ENCODE results near the gene SYNE4. TPM values are rescaled to one million over a fixed set of nuclear protein-coding genes. Genes with fewer than 3 reads are reported as not detected.

Gene SYNE4
- total and polyA plus RNA-seq, 7 donors: 0.21 to 0.25 (median 0.23) TPM; not detected in 3

GRCh38 chr19:35975608-35976214, 32.9 kb downstream of the SYNE4 start:
- peaks cover 0 to 17% (median 14%) of the 10 kb centered on the region in 3 donors for H3K27me3 ChIP-seq (ENCODE audit: insufficient read depth in 3 of 3, low read length in 2 of 3)
- no peaks in the 10 kb centered on the region for H3K4me1 ChIP-seq

DNA sequence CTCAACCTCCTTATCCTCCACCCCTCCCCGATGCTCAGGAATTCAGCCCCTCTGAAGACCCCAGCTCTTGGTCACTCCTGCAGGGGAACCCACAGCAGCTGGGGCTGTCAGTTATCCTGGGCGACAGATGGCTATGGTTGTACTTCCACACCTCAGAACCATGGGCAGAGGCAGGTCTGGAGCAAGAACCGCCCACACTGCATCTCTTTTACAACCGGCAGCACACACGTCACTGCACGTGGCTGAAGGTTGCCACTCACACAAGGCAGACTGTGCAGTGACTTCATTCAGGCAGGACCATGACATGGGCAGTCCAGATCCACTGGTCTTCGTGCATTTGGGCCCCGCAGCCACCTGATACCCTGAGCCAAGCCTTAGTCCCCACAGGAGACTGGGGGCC, 35.1 kb downstream of the SYNE4 start:
- H3K4me3 ChIP-seq: no peak overlapping the region
- no peak overlapping the region for H3K27ac ChIP-seq
- DNase-seq: no peak
- no peaks in the 10 kb centered on the region for H3K9me3 ChIP-seq
- 19 to 28% (median 22%) methylated on average over 8 of the region's 8 CpGs for WGBS, 3 donors
- intact Hi-C loops (cut with DNase I): no loop called here
- H3K4me1 ChIP-seq: no peaks in the 10 kb centered on the region
- no peak for ATAC-seq
- TF ChIP-seq, protein P1, sequence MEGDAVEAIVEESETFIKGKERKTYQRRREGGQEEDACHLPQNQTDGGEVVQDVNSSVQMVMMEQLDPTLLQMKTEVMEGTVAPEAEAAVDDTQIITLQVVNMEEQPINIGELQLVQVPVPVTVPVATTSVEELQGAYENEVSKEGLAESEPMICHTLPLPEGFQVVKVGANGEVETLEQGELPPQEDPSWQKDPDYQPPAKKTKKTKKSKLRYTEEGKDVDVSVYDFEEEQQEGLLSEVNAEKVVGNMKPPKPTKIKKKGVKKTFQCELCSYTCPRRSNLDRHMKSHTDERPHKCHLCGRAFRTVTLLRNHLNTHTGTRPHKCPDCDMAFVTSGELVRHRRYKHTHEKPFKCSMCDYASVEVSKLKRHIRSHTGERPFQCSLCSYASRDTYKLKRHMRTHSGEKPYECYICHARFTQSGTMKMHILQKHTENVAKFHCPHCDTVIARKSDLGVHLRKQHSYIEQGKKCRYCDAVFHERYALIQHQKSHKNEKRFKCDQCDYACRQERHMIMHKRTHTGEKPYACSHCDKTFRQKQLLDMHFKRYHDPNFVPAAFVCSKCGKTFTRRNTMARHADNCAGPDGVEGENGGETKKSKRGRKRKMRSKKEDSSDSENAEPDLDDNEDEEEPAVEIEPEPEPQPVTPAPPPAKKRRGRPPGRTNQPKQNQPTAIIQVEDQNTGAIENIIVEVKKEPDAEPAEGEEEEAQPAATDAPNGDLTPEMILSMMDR (IDR thresholded peaks at IDR 0.05): no peak
- H3K27me3 ChIP-seq (ENCODE audit: insufficient read depth in 3 of 3, low read length in 2 of 3): peaks cover 0 to 5% (median 5%) of the 10 kb centered on the region in 3 donors
- H3K36me3 ChIP-seq (ENCODE audit: insufficient read depth in 1 of 2, low read depth in 1 of 2): no peaks in the 10 kb centered on the region

More at GRCh38 chr19:35975608-35976214, 32.9 kb downstream of the SYNE4 start:
- DNase-seq: no peak
- no peak for ATAC-seq
- TF ChIP-seq, protein P1 (IDR thresholded peaks at IDR 0.05): no peak
- WGBS, 3 donors: 30 to 35% (median 33%) methylated on average over 5 of the region's 5 CpGs
- Histone ChIP-seq H3K9me3 (no peaks in the 10 kb centered on the region), H3K36me3 (ENCODE audit: insufficient read depth in 1 of 2, low read depth in 1 of 2) (no peaks in the 10 kb centered on the region), H3K4me3 (no peak overlapping the region), H3K27ac (no peak overlapping the region)
- intact Hi-C loops (cut with DNase I): no loop called here

DNA sequence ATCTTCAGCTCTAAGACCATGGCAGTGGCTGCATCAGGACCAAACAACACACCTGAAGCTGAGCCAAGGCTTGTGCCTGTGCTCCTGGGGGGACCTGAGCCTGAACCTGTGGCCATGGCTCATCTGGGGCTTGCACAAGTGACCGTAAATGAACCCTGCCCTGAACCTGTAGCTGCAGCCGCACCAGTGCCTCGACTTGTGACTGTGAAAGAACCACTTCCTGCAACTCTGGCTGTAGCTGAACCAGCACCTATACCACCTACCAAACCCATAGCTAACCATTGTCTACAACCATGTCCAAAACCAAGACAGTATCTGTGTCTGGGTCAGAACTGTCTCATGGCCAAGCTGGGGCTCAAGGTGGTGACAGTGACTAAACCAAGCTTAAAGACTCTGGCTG, 41.8 kb downstream of the SYNE4 start:
- Histone ChIP-seq H3K9me3 (no peaks in the 10 kb centered on the region), H3K36me3 (ENCODE audit: insufficient read depth in 1 of 2, low read depth in 1 of 2) (no peaks in the 10 kb centered on the region), H3K4me1 (no peaks in the 10 kb centered on the region), H3K27ac (no peak overlapping the region), H3K4me3 (no peak overlapping the region), H3K27me3 (ENCODE audit: insufficient read depth in 3 of 3, low read length in 2 of 3) (peaks cover 0 to 22% (median 0%) of the 10 kb centered on the region in 3 donors)
- 73 to 83% (median 80%) methylated on average over 3 of the region's 3 CpGs for WGBS, 3 donors
- TF ChIP-seq, protein P1 (IDR thresholded peaks at IDR 0.05): no peak
- no peak for ATAC-seq
- DNase-seq: no peak
- intact Hi-C loops (cut with DNase I): no loop called here

DNA sequence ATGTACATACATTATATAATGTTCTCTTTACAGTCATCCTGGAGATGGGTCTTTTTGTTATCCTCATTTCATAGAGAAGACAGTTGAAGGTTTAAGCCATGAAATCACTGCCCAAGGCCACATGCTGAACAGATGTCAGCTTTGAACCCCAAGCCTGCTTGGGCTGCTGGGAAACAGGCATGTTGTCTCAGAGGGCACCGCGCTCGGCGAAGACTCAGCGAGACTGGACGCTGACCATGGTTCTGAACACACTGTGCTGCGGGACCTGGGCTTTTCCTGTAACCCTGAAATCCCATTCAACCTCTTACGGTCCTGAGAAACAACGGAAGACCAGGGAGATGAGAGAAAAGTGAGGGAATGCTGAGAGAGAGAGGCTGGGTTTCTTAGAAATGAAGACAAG, 45.1 kb downstream of the SYNE4 start:
- no peak for ATAC-seq
- H3K4me1 ChIP-seq: no peaks in the 10 kb centered on the region
- no peak for DNase-seq

More for the DNA sequence above, 45.1 kb downstream of the SYNE4 start:
- Histone ChIP-seq H3K27ac (no peak overlapping the region), H3K9me3 (no peaks in the 10 kb centered on the region), H3K36me3 (ENCODE audit: insufficient read depth in 1 of 2, low read depth in 1 of 2) (no peaks in the 10 kb centered on the region), H3K27me3 (ENCODE audit: insufficient read depth in 3 of 3, low read length in 2 of 3) (peaks cover 0 to 52% (median 12%) of the 10 kb centered on the region in 3 donors), H3K4me3 (no peak overlapping the region)
- WGBS, 3 donors: 1 to 4% (median 3%) methylated on average over 9 of the region's 9 CpGs
- intact Hi-C loops (cut with DNase I): no loop called here
- TF ChIP-seq, protein P1 (IDR thresholded peaks at IDR 0.05): no peak

All from psoas muscle (tissue), 8 donors.